ENCODE results near the gene TIAM1.

- TF ChIP-seq CTCF (IDR thresholded peaks at IDR 0.05) (no peak), POLR2A (IDR thresholded peaks at IDR 0.05) (no peak)
Observed at GRCh38 chr21:31230937-31231336, 113.1 kb downstream of the TIAM1 start.

All from stomach (tissue), 4 donors.